ENCODE results near the gene STXBP3. TPM values are rescaled to one million over a fixed set of nuclear protein-coding genes. Genes with fewer than 3 reads are reported as not detected.

STXBP3 gene
- total and polyA plus RNA-seq, 2 of the 13 experiments (the other 11 are each of a cell fraction or from before 2014, with no cell fraction given) = 13.0 to 20.8 TPM

DNA sequence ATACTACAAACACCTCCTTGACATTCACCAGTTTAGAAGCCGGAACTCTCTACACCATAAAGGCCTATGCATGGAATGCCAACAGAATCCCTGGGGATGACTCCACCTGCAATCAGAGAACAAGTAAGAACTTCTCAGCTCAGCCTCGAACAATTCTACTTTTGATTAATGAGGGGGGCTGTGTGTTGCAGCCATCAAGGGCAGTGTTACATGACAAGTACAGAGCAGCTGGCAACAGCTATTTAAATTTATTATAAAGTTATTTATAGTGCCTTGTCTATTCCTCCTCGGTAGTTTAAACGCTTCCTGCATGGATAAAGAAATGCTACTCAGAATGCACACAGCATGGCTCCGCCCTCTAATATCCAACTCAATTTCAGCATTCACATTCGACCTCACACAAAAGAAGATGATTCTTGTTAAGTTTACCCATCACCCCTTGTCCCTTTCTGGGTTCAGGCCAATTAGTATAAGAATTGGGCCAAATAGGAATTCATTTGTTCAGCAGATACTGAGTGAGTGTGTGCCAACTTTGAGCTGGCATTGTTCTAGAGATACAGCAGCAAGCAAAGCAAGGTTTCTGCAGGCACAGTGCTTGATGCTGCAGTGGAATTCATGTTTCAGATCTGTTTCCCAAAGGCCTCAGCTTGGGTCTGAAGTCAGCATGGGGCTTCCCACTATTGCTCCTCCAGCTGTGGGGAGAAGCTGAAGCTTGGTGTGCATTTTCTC is 27.4 kb upstream of the STXBP3 start:
- H3K9me3 ChIP-seq (ENCODE audit: low read length) = no peaks in the 10 kb centered on the region
- no peak overlapping the region for H3K4me2 ChIP-seq (ENCODE audit: low read depth, low read length)
- no peak overlapping the region for H3K9ac ChIP-seq (ENCODE audit: insufficient read depth, low read depth, low read length)
- no TSS peak for BruUV-seq (replicated peaks)
- ChIA-PET CTCF (ENCODE audit: low intra/inter-chr PET ratio, low total read pairs) (no interaction called here), POLR2A (interaction anchor here (1.2 kb wide), 1 partner anchor 27 kb away, joined by 3 read pairs; the partner anchor contains the start of gene PRPF38B)
- no peak overlapping the region for H3K27ac ChIP-seq (ENCODE audit: extremely low read length, insufficient read depth, low read length)
- H3K79me2 ChIP-seq (ENCODE audit: insufficient read depth, low read length) = no peaks in the 10 kb centered on the region
- no peak overlapping the region for H3K4me3 ChIP-seq (replicated peaks in 1 of 3; ENCODE audit: insufficient read depth in 1 of 3, low read depth in 2 of 3, low read length in 3 of 3)
- WGBS (ENCODE audit: low lambda C conversion rate) = 58% methylated on average over 6 of the region's 6 CpGs
- TF ChIP-seq IKZF4 (CRISPR knock-in tag; IDR thresholded peaks at IDR 0.05; ENCODE audit: borderline replicate concordance, low read depth, not compliant biosample characterization) (no peak), FOXA1 (IDR thresholded peaks at IDR 0.05) (no peak), FOXA1 (CRISPR knock-in tag; IDR thresholded peaks at IDR 0.05) (no peak), SAP130 (CRISPR knock-in tag; IDR thresholded peaks at IDR 0.05; ENCODE audit: low read depth) (no peak), NR3C1 (CRISPR knock-in tag; IDR thresholded peaks at IDR 0.05) (no peak), ZNF34 (CRISPR knock-in tag; IDR thresholded peaks at IDR 0.05; ENCODE audit: borderline replicate concordance) (no peak), ZFP36L2 (CRISPR knock-in tag; IDR thresholded peaks at IDR 0.05) (no peak)
- TF ChIP-seq, protein P1, sequence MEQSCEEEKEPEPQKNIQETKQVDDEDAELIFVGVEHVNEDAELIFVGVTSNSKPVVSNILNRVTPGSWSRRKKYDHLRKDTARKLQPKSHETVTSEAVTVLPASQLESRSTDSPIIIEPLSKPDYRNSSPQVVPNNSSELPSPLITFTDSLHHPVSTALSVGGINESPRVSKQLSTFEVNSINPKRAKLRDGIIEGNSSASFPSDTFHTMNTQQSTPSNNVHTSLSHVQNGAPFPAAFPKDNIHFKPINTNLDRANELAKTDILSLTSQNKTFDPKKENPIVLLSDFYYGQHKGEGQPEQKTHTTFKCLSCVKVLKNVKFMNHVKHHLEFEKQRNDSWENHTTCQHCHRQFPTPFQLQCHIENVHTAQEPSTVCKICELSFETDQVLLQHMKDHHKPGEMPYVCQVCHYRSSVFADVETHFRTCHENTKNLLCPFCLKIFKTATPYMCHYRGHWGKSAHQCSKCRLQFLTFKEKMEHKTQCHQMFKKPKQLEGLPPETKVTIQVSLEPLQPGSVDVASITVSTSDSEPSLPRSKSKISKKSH (CRISPR knock-in tag; IDR thresholded peaks at IDR 0.05; ENCODE audit: borderline replicate concordance) = no peak
- no peaks in the 10 kb centered on the region for H3K36me3 ChIP-seq (replicated peaks in 1 of 2; ENCODE audit: control insufficient read depth in 1 of 2, insufficient read depth in 2 of 2, low read length in 2 of 2)
- no peaks in the 10 kb centered on the region for H4K20me1 ChIP-seq (ENCODE audit: insufficient read depth, low read length)
- FAIRE-seq (no peak), ATAC-seq (no peak), DNase-seq (ENCODE audit: low spot score) (no peak)
- in situ Hi-C loops (cut with HindIII; ENCODE audit: extremely low pct_ligation_motif_present, low pct_unique_long_range_greater_than_20kb) = no loop called here
- intact Hi-C loops (cut with micrococcal nuclease; ENCODE audit: unreplicated experiment) = no loop called here
- H3K4me1 ChIP-seq (ENCODE audit: insufficient read depth, low read length) = peaks cover 33% of the 10 kb centered on the region
- H2AFZ ChIP-seq (ENCODE audit: low read length) = no peak overlapping the region
- H3K27me3 ChIP-seq (ENCODE audit: control insufficient read depth in 1 of 2, insufficient read depth in 2 of 2, low read length in 2 of 2) = peaks cover 1 to 15% of the 10 kb centered on the region in 2 experiments; a peak in 4 of 5 replicates
